ENCODE data around the gene NTN1.

The NTN1 gene

DNA sequence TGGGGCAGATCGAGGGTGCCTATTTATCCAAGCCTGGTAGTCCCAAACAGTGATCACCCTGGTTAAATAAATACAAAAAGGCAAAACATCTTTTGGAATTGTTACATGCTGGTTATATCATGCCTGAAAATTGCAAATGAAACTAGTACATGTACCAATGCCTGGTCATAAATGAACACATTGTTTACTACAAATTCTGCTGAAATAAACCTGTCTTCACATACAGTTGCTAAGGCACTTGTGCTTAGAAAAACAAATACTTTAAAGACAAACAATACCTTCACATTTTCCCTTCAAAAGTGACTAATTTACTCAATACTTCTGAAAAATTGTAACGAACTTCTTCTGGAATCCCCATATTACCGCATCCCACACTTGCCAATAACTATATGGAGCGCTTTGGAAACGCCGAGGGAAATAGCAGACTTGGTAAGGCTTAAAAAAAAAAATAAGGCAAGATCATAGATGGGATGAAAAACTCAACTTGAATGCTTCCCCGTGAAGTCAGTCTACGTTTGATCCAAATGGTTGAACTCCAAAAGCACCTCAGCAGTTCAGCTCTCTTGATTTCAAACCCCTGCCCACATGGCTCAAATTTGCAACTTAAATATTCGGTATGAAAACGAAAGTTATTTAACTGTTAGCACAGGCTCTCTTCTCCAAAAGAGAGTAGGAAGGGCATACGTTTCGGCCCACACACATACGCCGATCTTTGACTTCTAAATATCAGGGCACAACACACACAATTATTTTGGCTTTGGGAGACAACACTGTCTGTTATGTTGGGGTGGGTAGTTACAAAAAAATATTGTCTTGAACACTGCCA is 264.5 kb downstream of the NTN1 start:
- no peak for DNase-seq
- Histone ChIP-seq H3K9me3 (no peaks in the 10 kb centered on the region), H3K27me3 (no peaks in the 10 kb centered on the region), H3K36me3 (no peaks in the 10 kb centered on the region), H3K4me1 (no peaks in the 10 kb centered on the region), H3K4me3 (ENCODE audit: low read depth, low read length) (no peak overlapping the region)
- TF ChIP-seq, protein P1, sequence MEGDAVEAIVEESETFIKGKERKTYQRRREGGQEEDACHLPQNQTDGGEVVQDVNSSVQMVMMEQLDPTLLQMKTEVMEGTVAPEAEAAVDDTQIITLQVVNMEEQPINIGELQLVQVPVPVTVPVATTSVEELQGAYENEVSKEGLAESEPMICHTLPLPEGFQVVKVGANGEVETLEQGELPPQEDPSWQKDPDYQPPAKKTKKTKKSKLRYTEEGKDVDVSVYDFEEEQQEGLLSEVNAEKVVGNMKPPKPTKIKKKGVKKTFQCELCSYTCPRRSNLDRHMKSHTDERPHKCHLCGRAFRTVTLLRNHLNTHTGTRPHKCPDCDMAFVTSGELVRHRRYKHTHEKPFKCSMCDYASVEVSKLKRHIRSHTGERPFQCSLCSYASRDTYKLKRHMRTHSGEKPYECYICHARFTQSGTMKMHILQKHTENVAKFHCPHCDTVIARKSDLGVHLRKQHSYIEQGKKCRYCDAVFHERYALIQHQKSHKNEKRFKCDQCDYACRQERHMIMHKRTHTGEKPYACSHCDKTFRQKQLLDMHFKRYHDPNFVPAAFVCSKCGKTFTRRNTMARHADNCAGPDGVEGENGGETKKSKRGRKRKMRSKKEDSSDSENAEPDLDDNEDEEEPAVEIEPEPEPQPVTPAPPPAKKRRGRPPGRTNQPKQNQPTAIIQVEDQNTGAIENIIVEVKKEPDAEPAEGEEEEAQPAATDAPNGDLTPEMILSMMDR (IDR thresholded peaks at IDR 0.05; ENCODE audit: low read depth, low read length) = no peak

DNA sequence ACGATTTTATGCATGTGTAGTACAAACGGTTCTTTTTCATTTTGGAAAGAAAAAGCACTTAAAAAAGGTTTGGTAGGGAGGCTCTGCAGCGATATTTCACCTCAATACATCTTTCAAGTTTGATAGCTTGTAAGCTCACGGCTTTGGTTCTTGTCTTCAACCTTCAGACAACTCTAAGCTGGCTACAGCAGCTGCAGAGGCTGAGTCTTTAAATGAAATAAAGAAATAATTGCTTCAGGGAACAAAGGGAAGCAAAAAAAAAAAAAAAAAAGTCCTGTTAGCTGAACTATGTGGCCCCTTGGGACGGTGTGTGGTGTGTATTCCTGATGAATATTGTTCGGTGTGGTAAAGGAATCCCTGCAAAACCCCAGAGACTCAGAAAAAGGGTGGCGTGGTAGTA is 265.1 kb downstream of the NTN1 start:
- no peaks in the 10 kb centered on the region for H3K27me3 ChIP-seq
- H3K4me1 ChIP-seq = no peaks in the 10 kb centered on the region
- H3K9me3 ChIP-seq = no peaks in the 10 kb centered on the region
- TF ChIP-seq, protein P1 (IDR thresholded peaks at IDR 0.05; ENCODE audit: low read depth, low read length) = no peak
- no peaks in the 10 kb centered on the region for H3K36me3 ChIP-seq
- DNase-seq = no peak
- H3K4me3 ChIP-seq (ENCODE audit: low read depth, low read length) = no peak overlapping the region

DNA sequence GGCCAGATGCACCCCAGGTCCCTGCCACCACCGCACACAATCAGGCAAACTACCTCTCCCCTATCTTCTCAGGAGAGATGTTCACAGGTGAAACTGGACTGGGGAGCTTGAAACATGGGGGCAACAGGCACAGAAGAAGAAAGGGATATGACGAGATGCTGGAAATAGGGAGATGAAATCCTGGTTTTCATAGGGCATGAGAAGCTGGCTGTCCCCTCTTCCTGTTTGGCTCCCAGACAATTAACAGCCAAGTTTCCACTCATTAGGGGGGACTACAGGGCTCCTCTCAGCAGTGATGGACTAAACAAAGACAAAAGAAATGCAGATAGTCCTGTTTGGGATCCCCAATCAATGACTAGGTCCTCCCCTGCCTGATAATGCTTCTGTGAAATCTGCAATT is 266.0 kb downstream of the NTN1 start:
- Histone ChIP-seq H3K9me3 (no peaks in the 10 kb centered on the region), H3K27me3 (no peaks in the 10 kb centered on the region), H3K4me1 (no peaks in the 10 kb centered on the region), H3K4me3 (ENCODE audit: low read depth, low read length) (no peak overlapping the region), H3K36me3 (no peaks in the 10 kb centered on the region)
- TF ChIP-seq, protein P1 (IDR thresholded peaks at IDR 0.05; ENCODE audit: low read depth, low read length) = no peak
- no peak for DNase-seq

DNA sequence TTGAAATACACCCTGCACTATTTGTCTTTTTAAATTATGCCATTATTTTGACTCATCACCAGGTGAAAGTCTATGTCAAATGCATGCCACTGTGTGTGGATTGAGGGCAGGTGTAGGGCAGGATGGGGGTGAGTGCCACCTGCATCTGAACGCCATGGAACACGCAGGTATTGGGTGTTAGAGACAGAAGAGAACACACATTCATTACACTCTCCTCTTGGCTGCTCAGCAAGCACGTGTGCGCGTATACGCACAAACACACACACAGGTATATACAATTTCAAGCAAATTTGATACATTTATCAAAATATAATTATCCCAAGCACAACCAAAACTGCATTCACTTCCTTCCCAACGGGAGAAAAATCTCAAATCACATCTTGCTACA is 268.9 kb downstream of the NTN1 start:
- TF ChIP-seq, protein P1 (IDR thresholded peaks at IDR 0.05; ENCODE audit: low read depth, low read length) = no peak
- Histone ChIP-seq H3K27me3 (no peaks in the 10 kb centered on the region), H3K4me1 (no peaks in the 10 kb centered on the region), H3K4me3 (ENCODE audit: low read depth, low read length) (no peak overlapping the region), H3K36me3 (no peaks in the 10 kb centered on the region), H3K9me3 (no peaks in the 10 kb centered on the region)
- no peak for DNase-seq

DNA sequence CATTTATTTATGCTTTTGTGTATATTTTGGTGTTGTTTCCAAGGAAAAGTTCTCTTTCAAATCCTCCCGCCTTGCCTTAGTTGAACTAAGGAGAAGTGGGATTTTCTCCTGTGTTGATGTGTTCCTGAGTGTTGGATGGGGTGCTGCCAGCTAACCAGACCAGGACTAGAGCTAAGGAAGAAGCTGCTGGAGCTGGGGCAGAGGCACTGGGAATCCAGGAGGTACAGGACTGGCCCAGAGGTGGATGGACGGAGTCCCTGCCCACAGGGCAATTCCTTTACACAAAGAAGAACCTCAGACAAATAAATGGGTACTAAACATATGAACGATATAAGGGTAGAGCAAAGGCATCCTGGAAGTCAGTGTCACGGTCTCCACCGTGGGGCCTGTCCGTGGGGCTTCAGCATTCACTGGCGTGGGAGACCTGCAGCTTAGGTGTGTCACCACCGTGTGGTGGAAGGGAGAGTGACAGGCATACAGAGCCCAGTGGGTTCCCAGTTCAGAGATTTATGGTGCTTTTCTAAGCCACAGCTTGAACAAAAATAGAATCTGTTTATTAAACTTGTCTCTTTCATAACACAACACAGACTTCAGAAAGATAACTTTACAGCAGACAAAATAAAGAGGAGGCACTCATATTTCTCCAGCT is 270.7 kb downstream of the NTN1 start:
- Histone ChIP-seq H3K27me3 (no peaks in the 10 kb centered on the region), H3K9me3 (no peaks in the 10 kb centered on the region), H3K36me3 (no peaks in the 10 kb centered on the region), H3K4me1 (no peaks in the 10 kb centered on the region), H3K4me3 (ENCODE audit: low read depth, low read length) (no peak overlapping the region)
- DNase-seq = peak; percentile 4
- TF ChIP-seq, protein P1 (IDR thresholded peaks at IDR 0.05; ENCODE audit: low read depth, low read length) = peak; percentile 15; the same call in 1 of the 2 replicates

DNA sequence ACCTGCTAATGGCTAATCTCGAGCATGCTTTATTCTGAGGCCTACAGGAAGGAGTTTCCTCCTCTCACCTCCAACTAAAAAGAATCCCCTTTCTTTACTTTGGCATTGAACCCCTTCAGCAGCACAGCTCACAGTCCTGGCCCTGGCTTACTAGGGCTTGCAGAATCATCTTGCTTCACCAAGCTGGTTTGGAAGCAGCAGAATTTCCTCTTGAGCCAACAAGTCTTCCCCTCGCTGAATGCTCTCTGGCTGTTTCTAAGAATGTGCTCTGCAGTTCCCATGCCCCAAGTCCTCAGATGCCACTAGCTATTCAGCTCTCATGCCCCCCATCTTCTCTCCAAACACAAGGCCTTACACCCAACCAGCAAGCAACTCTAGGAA is 271.2 kb downstream of the NTN1 start:
- Histone ChIP-seq H3K4me3 (ENCODE audit: low read depth, low read length) (no peak overlapping the region), H3K4me1 (no peaks in the 10 kb centered on the region), H3K9me3 (no peaks in the 10 kb centered on the region), H3K36me3 (no peaks in the 10 kb centered on the region), H3K27me3 (no peaks in the 10 kb centered on the region)
- TF ChIP-seq, protein P1 (IDR thresholded peaks at IDR 0.05; ENCODE audit: low read depth, low read length) = no peak
- no peak for DNase-seq

Data from BE2C (cell line).